ENCODE results near the gene NUP93.

GRCh38 chr16:56780646-56781045, 50.7 kb downstream of the NUP93 start:
- TF ChIP-seq POLR2AphosphoS5 (IDR thresholded peaks at IDR 0.05; ENCODE audit: low read depth, low read length) (no peak), TCF7L2 (IDR thresholded peaks at IDR 0.05; ENCODE audit: borderline replicate concordance, extremely low read depth, insufficient read depth, insufficient read length) (no peak), SIN3A (IDR thresholded peaks at IDR 0.05; ENCODE audit: low read depth) (no peak)

Measured in HCT116 (cell line).